K562 (cell line): ENCODE data around the gene API5. TPM values are rescaled to one million over a fixed set of nuclear protein-coding genes. Genes with fewer than 3 reads are reported as not detected.

Source experiments
- EHMT2 ChIP-seq: fragments of 450-650 bp; IDR thresholded peaks from 2 replicates; pipeline ENCODE4 v1.6.1; 2018; ENCODE audit warnings: antibody characterized with exemption
- FOXJ2 ChIP-seq: fragments of 200-800 bp; sonication (Bioruptor generic); IDR thresholded peaks from 2 replicates; pipeline ENCODE4 v1.6.1; 2016; ENCODE audit warnings: missing genetic modification characterization, missing compliant biosample characterization
- FOXK2 ChIP-seq, 2 experiments: fragments of 450-650 bp; IDR thresholded peaks in 1 of 2; conservative IDR thresholded peaks in 1 of 2; 2 replicates each; pipeline ENCODE4 v1.6.1; 2016; ENCODE audit warnings: low read depth in 2 of 2, mild to moderate bottlenecking in 1 of 2
- HLTF ChIP-seq: fragments of 450-650 bp; IDR thresholded peaks from 2 replicates; pipeline ENCODE4 v1.6.1; 2016
- KLF1 ChIP-seq: fragments of 450-650 bp; IDR thresholded peaks from 2 replicates; pipeline ENCODE4 v1.6.1; 2016; ENCODE audit warnings: missing genetic modification characterization, missing compliant biosample characterization
- MYC ChIP-seq, 2 experiments: fragments of 250-450 bp in 1 of 2; sonication (Bioruptor Pico) in 1 of 2; IDR thresholded peaks; 2 replicates each; pipeline versions ENCODE4 v1.5.1 to v1.6.1; 2012 to 2021; ENCODE audit warnings: low read depth in 2 of 2, borderline replicate concordance in 1 of 2, improper control_type of control experiment in 1 of 2, low read length in 1 of 2, mild to moderate bottlenecking in 1 of 2, moderate library complexity in 1 of 2
- POLR2H ChIP-seq: IDR thresholded peaks from 2 replicates; pipeline ENCODE4 v1.6.1; 2016; ENCODE audit warnings: missing genetic modification characterization, low read depth, mild to moderate bottlenecking, control low read depth, missing compliant biosample characterization, moderate library complexity
- RCOR1 ChIP-seq, 2 experiments: IDR thresholded peaks; 2 replicates each; pipeline ENCODE4 v1.6.1; 2012; ENCODE audit warnings: low read depth in 2 of 2, low read length in 2 of 2, borderline replicate concordance in 1 of 2, improper control_type of control experiment in 1 of 2
- SIN3B ChIP-seq: fragments of 450-650 bp; IDR thresholded peaks from 2 replicates; pipeline ENCODE4 v1.6.1; 2017; ENCODE audit warnings: low read depth, mild to moderate bottlenecking, moderate library complexity
- SREBF2 ChIP-seq: sonication (generic); formaldehyde crosslinking; IDR thresholded peaks from 2 replicates; pipeline ENCODE4 v1.4.0; 2020; ENCODE audit warnings: mild to moderate bottlenecking, missing genetic modification reagents
- TAF15 ChIP-seq: fragments of 200-400 bp; formaldehyde crosslinking; IDR thresholded peaks from 2 replicates; pipeline ENCODE4 v1.6.1; 2017; ENCODE audit warnings: mild to moderate bottlenecking, low read depth, low read length, moderate library complexity
- TOE1 ChIP-seq, 2 experiments: fragments of 450-650 bp in 1 of 2; sonication (generic) in 1 of 2; formaldehyde crosslinking in 1 of 2; IDR thresholded peaks; 2 replicates each; pipeline versions ENCODE4 v1.7.1 to v1.8.0; 2016 to 2022; ENCODE audit warnings: borderline replicate concordance in 2 of 2, mild to moderate bottlenecking in 2 of 2, antibody characterized with exemption in 1 of 2, inconsistent platforms in 1 of 2, low read depth in 1 of 2, missing genetic modification reagents in 1 of 2, moderate library complexity in 1 of 2
- ZNF146 ChIP-seq: IDR thresholded peaks from one replicate; pipeline ENCODE4 v1.6.1; 2018; ENCODE audit warnings: missing compliant biosample characterization; ENCODE audit not compliant: unreplicated experiment
- ZNF3 ChIP-seq: fragments of 250-450 bp; sonication (Bioruptor Pico); IDR thresholded peaks from 2 replicates; pipeline ENCODE4 v1.5.0; 2021; ENCODE audit warnings: mild to moderate bottlenecking, moderate library complexity
- ZNF586 ChIP-seq: fragments of 450-650 bp; formaldehyde crosslinking; conservative IDR thresholded peaks from 2 replicates; pipeline ENCODE4 v1.4.0; 2020; ENCODE audit warnings: mild to moderate bottlenecking, moderate library complexity
- polyA plus RNA-seq, 8 experiments: library from polyadenylated mRNA; depleted of rRNA in 4 of 8; stranded (reverse) in 5 of 8; unstranded in 3 of 8; fragments of >200 nt; fragmentation: Nextera tagmentation in 2 of 8; fragmentation: Illumina TruSeq in 1 of 8; extraction: Ambion mirVana in 2 of 8; extraction: Trizol in 1 of 8; gene quantifications; 2 replicates each; pipeline versions ENCODE4 v1.2.1 to v1.2.3, GENCODE V29; 2011 to 2014; ENCODE audit warnings: inconsistent platforms in 1 of 8, missing spikeins in 1 of 8
- total RNA-seq, 7 experiments: library from RNA; depleted of rRNA in 6 of 7; stranded (reverse); fragments of >200 nt in 6 of 7; fragmentation: Illumina TruSeq in 2 of 7; extraction: Trizol in 2 of 7; gene quantifications; 2 replicates each; pipeline versions ENCODE4 v1.2.1 to v1.2.3, GENCODE V29; 2011 to 2021; ENCODE audit warnings: low replicate concordance in 1 of 7
- TF ChIP-seq, protein P1 (sequence below): fragments of 250-450 bp; sonication (Bioruptor Pico); IDR thresholded peaks from 2 replicates; pipeline ENCODE4 v1.4.0; 2020
- TF ChIP-seq, protein P2 (sequence below): conservative IDR thresholded peaks from 2 replicates; pipeline ENCODE4 v1.6.1; 2011; ENCODE audit warnings: low read depth, mild to moderate bottlenecking, low read length; ENCODE audit not compliant: control insufficient read depth
- TF ChIP-seq, protein P3 (sequence below): sonication (generic); formaldehyde crosslinking; IDR thresholded peaks from 2 replicates; pipeline ENCODE4 v1.4.0; 2020; ENCODE audit warnings: mild to moderate bottlenecking, missing genetic modification reagents

Gene API5
- total and polyA plus RNA-seq, 9 of the 15 experiments (the other 6 are each of a cell fraction or from before 2014, with no cell fraction given) = 59.8 to 146 (median 123) TPM

DNA sequence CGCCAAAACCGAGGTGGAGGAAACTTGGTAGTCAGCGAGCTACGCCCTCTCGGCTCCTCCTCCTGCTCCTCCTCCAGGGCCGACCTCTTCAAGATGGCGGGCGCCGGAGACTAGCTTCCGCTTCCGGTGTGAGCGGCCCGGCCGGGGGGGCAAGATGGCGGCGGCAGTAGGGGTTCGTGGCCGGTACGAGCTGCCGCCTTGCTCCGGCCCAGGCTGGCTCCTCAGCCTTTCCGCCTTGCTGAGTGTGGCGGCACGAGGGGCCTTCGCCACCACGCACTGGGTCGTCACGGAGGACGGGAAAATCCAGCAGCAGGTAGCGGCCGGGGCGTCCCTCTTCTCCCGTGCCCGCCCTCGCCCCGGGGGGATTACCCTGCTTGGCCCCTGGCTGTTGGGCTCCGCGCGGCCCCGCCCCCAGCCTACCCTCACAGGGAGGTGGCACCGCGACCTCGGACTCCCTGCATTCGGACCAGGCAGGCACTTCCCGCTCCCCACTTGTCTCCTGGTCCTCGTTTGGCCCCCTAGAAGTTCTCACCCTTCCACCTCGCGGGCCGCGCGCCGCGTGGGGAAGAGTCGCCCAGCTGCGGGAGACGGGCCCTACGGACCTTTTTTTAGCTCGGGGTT, 47.1 kb downstream of the API5 start, which contains the start of gene TTC17 (continued):
- TF ChIP-seq, protein P1, sequence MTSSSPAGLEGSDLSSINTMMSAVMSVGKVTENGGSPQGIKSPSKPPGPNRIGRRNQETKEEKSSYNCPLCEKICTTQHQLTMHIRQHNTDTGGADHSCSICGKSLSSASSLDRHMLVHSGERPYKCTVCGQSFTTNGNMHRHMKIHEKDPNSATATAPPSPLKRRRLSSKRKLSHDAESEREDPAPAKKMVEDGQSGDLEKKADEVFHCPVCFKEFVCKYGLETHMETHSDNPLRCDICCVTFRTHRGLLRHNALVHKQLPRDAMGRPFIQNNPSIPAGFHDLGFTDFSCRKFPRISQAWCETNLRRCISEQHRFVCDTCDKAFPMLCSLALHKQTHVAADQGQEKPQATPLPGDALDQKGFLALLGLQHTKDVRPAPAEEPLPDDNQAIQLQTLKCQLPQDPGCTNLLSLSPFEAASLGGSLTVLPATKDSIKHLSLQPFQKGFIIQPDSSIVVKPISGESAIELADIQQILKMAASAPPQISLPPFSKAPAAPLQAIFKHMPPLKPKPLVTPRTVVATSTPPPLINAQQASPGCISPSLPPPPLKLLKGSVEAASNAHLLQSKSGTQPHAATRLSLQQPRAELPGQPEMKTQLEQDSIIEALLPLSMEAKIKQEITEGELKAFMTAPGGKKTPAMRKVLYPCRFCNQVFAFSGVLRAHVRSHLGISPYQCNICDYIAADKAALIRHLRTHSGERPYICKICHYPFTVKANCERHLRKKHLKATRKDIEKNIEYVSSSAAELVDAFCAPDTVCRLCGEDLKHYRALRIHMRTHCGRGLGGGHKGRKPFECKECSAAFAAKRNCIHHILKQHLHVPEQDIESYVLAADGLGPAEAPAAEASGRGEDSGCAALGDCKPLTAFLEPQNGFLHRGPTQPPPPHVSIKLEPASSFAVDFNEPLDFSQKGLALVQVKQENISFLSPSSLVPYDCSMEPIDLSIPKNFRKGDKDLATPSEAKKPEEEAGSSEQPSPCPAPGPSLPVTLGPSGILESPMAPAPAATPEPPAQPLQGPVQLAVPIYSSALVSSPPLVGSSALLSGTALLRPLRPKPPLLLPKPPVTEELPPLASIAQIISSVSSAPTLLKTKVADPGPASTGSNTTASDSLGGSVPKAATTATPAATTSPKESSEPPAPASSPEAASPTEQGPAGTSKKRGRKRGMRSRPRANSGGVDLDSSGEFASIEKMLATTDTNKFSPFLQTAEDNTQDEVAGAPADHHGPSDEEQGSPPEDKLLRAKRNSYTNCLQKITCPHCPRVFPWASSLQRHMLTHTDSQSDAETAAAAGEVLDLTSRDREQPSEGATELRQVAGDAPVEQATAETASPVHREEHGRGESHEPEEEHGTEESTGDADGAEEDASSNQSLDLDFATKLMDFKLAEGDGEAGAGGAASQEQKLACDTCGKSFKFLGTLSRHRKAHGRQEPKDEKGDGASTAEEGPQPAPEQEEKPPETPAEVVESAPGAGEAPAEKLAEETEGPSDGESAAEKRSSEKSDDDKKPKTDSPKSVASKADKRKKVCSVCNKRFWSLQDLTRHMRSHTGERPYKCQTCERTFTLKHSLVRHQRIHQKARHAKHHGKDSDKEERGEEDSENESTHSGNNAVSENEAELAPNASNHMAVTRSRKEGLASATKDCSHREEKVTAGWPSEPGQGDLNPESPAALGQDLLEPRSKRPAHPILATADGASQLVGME (CRISPR knock-in tag) = 0 out of 2 replicates have a peak, but pooled peaks have one; percentile 72
- peak; percentile 49; the same call in 1 of the 2 replicates for TF ChIP-seq MYC (IDR thresholded peaks at IDR 0.05; ENCODE audit: low read depth, low read length)
- TF ChIP-seq MYC (CRISPR knock-in tag; IDR thresholded peaks at IDR 0.05; ENCODE audit: borderline replicate concordance, low read depth) = peak; percentile 83; the same call in 1 of the 2 replicates
- peak; percentile 86 for TF ChIP-seq SIN3B
- peak; percentile 9 for TF ChIP-seq ZNF146 (CRISPR knock-in tag)
- no peak for TF ChIP-seq EHMT2
- TF ChIP-seq FOXK2 (conservative IDR thresholded peaks at IDR 0.05 in 1 of 2, IDR thresholded peaks at IDR 0.05 in 1 of 2; ENCODE audit: low read depth in 2 of 2) = no peak
- no peak for TF ChIP-seq TAF15
- TF ChIP-seq ZNF3 = no peak
- TF ChIP-seq ZNF586 (CRISPR knock-in tag) = no peak
- 0 out of 2 replicates have a peak, but pooled peaks have one; percentile 11 for TF ChIP-seq TOE1 (IDR thresholded peaks at IDR 0.05; ENCODE audit: borderline replicate concordance)
- TF ChIP-seq TOE1 (CRISPR knock-in tag; IDR thresholded peaks at IDR 0.05; ENCODE audit: borderline replicate concordance, low read depth) = no peak
- TF ChIP-seq FOXJ2 (tag) = no peak
- TF ChIP-seq RCOR1 (IDR thresholded peaks at IDR 0.05; ENCODE audit: borderline replicate concordance in 1 of 2, low read depth in 2 of 2, low read length in 2 of 2) = no peak
- no peak for TF ChIP-seq SREBF2 (CRISPR knock-in tag)
- TF ChIP-seq POLR2H (tag) = peak; percentile 78
- TF ChIP-seq, protein P2, sequence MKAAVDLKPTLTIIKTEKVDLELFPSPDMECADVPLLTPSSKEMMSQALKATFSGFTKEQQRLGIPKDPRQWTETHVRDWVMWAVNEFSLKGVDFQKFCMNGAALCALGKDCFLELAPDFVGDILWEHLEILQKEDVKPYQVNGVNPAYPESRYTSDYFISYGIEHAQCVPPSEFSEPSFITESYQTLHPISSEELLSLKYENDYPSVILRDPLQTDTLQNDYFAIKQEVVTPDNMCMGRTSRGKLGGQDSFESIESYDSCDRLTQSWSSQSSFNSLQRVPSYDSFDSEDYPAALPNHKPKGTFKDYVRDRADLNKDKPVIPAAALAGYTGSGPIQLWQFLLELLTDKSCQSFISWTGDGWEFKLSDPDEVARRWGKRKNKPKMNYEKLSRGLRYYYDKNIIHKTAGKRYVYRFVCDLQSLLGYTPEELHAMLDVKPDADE = peak; percentile 81
- TF ChIP-seq KLF1 (tag) = peak; percentile 74
- no peak; the same call in 1 of the 2 replicates for TF ChIP-seq HLTF
- TF ChIP-seq, protein P3, sequence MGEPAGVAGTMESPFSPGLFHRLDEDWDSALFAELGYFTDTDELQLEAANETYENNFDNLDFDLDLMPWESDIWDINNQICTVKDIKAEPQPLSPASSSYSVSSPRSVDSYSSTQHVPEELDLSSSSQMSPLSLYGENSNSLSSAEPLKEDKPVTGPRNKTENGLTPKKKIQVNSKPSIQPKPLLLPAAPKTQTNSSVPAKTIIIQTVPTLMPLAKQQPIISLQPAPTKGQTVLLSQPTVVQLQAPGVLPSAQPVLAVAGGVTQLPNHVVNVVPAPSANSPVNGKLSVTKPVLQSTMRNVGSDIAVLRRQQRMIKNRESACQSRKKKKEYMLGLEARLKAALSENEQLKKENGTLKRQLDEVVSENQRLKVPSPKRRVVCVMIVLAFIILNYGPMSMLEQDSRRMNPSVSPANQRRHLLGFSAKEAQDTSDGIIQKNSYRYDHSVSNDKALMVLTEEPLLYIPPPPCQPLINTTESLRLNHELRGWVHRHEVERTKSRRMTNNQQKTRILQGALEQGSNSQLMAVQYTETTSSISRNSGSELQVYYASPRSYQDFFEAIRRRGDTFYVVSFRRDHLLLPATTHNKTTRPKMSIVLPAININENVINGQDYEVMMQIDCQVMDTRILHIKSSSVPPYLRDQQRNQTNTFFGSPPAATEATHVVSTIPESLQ (CRISPR knock-in tag) = no peak
